C4-2B (cell line): ENCODE data around the gene ABCG1.

Experiments
- ZFX ChIP-seq: fragments of 450-650 bp; IDR thresholded peaks from 2 replicates; pipeline ENCODE4 v1.6.1; 2017
- TF ChIP-seq, protein P1 (sequence below): fragments of 450-650 bp; conservative IDR thresholded peaks from 2 replicates; pipeline ENCODE4 v1.5.1; 2017; ENCODE audit warnings: mild to moderate bottlenecking

DNA sequence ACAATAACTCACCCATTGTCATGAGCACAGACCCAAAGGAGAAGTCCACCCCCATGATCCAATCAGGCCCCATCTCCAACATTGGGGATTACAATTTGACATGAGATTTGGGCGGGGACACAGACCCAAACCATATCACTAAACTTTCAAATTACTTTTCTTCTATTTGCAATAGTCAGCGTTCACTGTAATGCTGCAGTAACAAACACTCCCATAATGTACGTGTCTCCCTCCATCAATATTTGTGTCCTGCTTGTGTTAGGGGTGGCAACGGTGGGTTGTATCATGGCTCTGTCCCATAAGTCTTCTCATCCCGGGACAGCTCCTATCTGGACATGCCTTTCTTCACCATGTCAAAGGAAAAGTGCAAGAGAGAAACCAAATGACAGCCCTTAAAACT, 70.0 kb downstream of the ABCG1 start:
- TF ChIP-seq, protein P1, sequence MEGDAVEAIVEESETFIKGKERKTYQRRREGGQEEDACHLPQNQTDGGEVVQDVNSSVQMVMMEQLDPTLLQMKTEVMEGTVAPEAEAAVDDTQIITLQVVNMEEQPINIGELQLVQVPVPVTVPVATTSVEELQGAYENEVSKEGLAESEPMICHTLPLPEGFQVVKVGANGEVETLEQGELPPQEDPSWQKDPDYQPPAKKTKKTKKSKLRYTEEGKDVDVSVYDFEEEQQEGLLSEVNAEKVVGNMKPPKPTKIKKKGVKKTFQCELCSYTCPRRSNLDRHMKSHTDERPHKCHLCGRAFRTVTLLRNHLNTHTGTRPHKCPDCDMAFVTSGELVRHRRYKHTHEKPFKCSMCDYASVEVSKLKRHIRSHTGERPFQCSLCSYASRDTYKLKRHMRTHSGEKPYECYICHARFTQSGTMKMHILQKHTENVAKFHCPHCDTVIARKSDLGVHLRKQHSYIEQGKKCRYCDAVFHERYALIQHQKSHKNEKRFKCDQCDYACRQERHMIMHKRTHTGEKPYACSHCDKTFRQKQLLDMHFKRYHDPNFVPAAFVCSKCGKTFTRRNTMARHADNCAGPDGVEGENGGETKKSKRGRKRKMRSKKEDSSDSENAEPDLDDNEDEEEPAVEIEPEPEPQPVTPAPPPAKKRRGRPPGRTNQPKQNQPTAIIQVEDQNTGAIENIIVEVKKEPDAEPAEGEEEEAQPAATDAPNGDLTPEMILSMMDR = no peak
- no peak for TF ChIP-seq ZFX
